ENCODE data around the gene STK17A.

STK17A gene

DNA sequence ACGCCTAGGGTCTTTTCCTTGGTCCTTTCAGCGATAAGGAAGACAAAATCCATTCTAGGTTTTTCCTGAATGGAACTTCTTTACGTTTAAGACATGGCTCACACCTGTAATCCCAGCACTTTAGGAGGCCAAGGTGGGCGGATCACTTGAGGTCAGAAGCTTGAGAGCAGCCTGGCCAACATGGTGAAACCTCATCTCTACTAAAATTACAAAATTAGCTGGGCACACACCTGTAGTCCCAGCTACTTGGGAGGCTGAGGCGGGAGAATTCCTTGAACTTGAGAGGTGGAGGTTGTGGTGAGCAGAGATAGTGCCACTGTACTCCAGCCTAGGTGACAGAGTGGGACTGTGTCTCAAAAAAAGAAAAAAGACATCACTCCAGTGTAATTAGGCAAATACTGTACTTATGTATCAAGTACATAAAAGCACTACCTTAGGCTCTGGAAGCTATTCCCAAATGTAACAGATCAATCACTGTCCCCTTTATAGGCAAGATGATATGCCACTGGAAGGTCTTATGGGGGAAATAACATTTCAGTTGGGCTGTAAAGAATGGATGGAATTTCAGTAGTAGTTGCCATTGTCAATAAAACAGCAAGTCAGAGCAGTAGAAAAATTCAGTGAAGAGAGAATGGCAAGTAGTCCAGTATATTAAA lies 5.7 kb downstream of the STK17A start:
- no peak for DNase-seq (ENCODE audit: low read depth)

DNA sequence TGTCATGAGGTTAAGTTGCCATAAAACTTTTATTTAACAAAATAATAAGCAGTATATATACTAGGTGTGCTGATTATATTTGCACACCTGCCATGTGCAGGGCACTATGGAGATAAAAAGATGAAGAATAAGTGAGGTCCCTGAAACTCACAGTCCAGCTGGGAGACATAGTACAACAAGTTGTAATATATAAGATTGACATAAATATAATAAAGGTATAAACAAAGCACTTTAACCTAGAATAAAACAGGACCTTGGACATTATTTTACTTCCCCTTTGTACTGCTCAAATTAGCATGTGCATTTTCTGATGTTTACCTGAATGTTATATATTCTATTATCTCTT lies 6.2 kb downstream of the STK17A start:
- H3K4me3 ChIP-seq (ENCODE audit: low read depth, low read length) = no peak overlapping the region
- DNase-seq (ENCODE audit: low read depth) = no peak
- TF ChIP-seq, protein P1, sequence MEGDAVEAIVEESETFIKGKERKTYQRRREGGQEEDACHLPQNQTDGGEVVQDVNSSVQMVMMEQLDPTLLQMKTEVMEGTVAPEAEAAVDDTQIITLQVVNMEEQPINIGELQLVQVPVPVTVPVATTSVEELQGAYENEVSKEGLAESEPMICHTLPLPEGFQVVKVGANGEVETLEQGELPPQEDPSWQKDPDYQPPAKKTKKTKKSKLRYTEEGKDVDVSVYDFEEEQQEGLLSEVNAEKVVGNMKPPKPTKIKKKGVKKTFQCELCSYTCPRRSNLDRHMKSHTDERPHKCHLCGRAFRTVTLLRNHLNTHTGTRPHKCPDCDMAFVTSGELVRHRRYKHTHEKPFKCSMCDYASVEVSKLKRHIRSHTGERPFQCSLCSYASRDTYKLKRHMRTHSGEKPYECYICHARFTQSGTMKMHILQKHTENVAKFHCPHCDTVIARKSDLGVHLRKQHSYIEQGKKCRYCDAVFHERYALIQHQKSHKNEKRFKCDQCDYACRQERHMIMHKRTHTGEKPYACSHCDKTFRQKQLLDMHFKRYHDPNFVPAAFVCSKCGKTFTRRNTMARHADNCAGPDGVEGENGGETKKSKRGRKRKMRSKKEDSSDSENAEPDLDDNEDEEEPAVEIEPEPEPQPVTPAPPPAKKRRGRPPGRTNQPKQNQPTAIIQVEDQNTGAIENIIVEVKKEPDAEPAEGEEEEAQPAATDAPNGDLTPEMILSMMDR (conservative IDR thresholded peaks at IDR 0.05; ENCODE audit: low read depth, low read length) = no peak

More for the DNA sequence above, 5.7 kb downstream of the STK17A start:
- H3K4me3 ChIP-seq (ENCODE audit: low read depth, low read length) = no peak overlapping the region
- TF ChIP-seq, protein P1 (conservative IDR thresholded peaks at IDR 0.05; ENCODE audit: low read depth, low read length) = no peak

DNA sequence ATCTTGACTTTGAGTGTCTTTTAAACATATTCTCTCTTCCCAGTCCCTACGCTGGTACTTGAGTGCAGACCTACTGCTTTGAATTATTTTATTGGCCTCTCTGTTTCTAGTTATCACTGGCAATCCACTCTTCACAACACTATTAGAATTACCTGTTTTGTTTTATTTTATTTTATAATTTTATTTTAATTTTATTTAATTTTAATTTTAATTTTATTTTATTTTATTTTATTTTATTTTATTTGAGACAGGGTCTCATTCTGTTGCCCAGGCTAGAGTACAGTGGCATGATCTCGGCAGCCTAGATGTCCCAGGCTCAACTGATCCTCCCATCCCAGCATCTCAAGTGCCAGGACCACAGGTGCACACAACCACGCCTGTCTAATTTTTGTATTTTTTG lies 6.8 kb downstream of the STK17A start:
- H3K4me3 ChIP-seq (ENCODE audit: low read depth, low read length) = no peak overlapping the region
- no peak for DNase-seq (ENCODE audit: low read depth)
- TF ChIP-seq, protein P1 (conservative IDR thresholded peaks at IDR 0.05; ENCODE audit: low read depth, low read length) = no peak

DNA sequence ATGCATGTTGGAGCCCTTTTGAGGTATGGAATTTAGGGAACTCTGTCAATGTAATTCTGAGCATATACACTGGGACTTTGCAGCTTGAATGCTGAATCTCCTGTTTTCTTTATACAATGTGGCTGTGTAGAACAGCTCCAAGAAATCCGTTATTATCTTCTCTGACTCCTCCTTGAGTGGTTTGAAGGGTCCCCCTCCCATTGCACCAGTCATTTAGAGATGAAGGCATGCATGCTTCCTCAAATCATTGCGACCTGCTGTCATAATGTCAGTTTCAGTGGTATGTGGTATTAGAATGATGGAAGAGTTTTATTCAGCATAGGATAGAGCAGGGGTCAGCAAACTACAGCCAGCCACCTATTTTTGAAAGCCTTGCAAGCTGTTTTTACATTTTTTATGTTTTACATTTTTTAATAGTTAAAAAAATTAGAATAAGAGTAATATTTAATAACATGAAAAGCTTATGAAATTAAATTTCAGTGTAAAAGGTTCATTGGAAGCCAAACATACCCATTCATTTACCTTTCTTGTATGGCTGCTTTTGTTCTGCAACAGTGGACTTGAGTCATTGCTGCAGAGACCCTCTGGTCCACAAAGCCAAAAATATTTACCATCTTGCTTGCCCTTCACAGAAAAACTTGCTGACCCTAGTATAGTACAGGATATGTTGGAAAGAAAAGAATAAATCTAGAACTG lies 8.1 kb downstream of the STK17A start:
- DNase-seq (ENCODE audit: low read depth) = no peak
- no peak overlapping the region for H3K4me3 ChIP-seq (ENCODE audit: low read depth, low read length)
- TF ChIP-seq, protein P1 (conservative IDR thresholded peaks at IDR 0.05; ENCODE audit: low read depth, low read length) = no peak

DNA sequence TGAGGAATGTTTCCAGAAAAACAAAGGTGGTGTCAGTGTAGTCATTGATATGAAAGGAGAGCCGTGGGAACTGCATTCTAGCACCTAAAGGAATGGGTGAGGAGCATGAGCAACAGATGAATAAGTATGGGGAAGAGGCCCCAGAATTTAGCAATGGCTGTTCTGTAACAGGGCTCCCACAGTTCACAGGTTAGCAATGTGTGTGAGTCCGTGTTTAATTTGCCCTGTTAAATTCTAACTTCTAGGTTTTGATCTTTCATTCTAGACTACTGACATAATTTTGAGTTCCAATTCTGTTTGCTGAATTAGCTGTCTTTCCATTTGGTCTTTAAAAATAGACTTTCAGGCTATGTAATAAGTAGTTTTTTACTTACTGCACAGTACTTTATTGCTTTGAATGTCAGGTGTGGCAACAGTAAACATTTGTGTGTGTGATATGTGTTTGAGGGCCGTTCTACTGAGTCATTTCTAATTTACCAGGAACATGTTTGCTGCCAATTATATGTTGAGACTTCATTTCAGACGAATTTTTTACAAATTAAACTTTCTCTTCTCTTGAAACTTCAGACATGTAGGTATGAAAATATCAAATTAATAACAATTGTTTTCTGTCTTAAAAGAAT lies 8.8 kb downstream of the STK17A start:
- no peak overlapping the region for H3K4me3 ChIP-seq (ENCODE audit: low read depth, low read length)
- TF ChIP-seq, protein P1 (conservative IDR thresholded peaks at IDR 0.05; ENCODE audit: low read depth, low read length) = no peak

DNA sequence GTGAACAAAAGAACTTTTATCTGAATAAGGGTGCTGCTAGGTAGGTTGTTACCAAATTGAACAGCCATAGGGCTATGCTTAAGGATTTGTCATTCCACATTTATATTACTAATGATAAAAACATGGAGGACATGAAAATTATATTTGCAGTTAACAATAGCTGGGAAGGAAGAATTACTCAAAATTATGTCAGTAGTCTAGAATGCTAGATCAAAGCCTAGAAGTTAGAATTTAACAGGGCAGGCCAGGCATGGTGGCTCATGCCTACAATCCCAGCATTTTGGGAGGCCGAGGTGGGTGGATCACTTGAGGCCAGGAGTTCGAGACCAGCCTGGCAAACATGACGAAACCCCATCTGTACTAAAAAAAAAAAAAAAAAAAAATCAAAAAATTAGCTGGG lies 9.4 kb downstream of the STK17A start:
- no peak overlapping the region for H3K4me3 ChIP-seq (ENCODE audit: low read depth, low read length)
- DNase-seq (ENCODE audit: low read depth) = no peak
- TF ChIP-seq, protein P1 (conservative IDR thresholded peaks at IDR 0.05; ENCODE audit: low read depth, low read length) = no peak

More for the DNA sequence above, 8.8 kb downstream of the STK17A start:
- DNase-seq (ENCODE audit: low read depth) = peak; percentile 53

Data from choroid plexus epithelial cell (primary cell).